Nephron progenitor cell (in vitro differentiated cells): ENCODE measurements around the gene RAB10.

Experiments used
- DNase-seq: peaks from one replicate; pipeline ENCODE4 v3.0.0; 2021
- H3K27ac Mint-ChIP-seq: 2 replicates; pipeline ENCODE4 v1.8.0; 2021; ENCODE audit warnings: mild to moderate bottlenecking, moderate library complexity, mixed read lengths
- H3K27me3 Mint-ChIP-seq: 2 replicates; pipeline ENCODE4 v1.8.0; 2021; ENCODE audit warnings: mild to moderate bottlenecking, low read depth, mixed read lengths; ENCODE audit not compliant: poor library complexity
- H3K36me3 Mint-ChIP-seq: 2 replicates; pipeline ENCODE4 v1.8.0; 2021; ENCODE audit warnings: low read depth, mixed read lengths
- H3K4me1 Mint-ChIP-seq: 2 replicates; pipeline ENCODE4 v1.8.0; 2021; ENCODE audit warnings: mixed read lengths
- H3K4me3 Mint-ChIP-seq: 2 replicates; pipeline ENCODE4 v1.8.0; 2021; ENCODE audit warnings: mild to moderate bottlenecking, moderate library complexity, mixed read lengths
- H3K9me3 Mint-ChIP-seq: 2 replicates; pipeline ENCODE4 v1.8.0; 2021; ENCODE audit warnings: mild to moderate bottlenecking, moderate library complexity, mixed read lengths
- TF ChIP-seq, protein P1 (sequence below): fragments of 200-600 bp; sonication (generic); IDR thresholded peaks from 2 replicates; pipeline ENCODE4 v1.5.0; 2021; ENCODE audit warnings: antibody characterized with exemption

The RAB10 gene

DNA sequence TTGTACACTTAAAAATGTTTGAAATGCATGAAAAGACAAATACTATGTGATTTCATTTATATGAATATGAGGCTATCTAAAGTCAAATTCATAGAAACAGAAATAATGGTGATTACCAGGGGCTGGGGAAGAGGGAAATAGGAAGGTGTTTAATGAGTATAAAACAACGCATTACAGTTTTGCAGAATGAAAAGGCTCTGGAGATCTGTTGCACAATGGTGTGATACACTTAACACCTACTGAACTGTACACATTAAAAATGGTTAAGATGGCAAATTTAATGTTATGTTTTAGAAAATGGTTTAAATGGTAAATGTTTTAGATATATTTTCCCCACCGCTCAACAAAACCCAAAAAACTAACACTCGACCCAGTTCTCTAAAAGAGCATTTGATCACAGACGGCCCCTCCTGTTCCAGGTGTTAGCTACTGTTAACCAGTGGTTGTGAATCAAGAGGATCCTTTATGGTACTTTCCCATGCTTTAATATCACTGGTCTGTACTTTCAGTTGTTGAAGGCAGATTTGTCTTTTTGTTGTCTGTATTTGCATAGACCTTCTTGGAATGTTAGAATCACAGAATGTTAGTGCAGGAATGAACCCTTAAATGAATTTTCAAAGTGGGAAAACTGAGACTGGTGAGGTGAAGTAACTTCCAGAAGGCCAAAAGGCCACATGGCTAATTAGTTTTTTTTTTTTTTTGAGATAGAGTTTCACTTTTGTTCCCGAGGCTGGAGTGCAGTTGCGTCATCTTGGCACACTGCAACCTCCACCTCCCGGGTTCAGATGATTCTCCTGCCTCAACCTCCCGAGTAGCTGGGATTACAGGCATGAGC is 10.2 kb downstream of the RAB10 start:
- TF ChIP-seq, protein P1, sequence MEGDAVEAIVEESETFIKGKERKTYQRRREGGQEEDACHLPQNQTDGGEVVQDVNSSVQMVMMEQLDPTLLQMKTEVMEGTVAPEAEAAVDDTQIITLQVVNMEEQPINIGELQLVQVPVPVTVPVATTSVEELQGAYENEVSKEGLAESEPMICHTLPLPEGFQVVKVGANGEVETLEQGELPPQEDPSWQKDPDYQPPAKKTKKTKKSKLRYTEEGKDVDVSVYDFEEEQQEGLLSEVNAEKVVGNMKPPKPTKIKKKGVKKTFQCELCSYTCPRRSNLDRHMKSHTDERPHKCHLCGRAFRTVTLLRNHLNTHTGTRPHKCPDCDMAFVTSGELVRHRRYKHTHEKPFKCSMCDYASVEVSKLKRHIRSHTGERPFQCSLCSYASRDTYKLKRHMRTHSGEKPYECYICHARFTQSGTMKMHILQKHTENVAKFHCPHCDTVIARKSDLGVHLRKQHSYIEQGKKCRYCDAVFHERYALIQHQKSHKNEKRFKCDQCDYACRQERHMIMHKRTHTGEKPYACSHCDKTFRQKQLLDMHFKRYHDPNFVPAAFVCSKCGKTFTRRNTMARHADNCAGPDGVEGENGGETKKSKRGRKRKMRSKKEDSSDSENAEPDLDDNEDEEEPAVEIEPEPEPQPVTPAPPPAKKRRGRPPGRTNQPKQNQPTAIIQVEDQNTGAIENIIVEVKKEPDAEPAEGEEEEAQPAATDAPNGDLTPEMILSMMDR = no peak
- H3K36me3 Mint-ChIP-seq = peaks cover 85% of the 10 kb centered on the region
- peaks cover 15% of the 10 kb centered on the region for H3K4me1 Mint-ChIP-seq
- peaks cover 42% of the 10 kb centered on the region for H3K9me3 Mint-ChIP-seq
- H3K4me3 Mint-ChIP-seq = no peak overlapping the region
- H3K27ac Mint-ChIP-seq = peak overlapping the region; percentile 3
- no peak for DNase-seq
- no peaks in the 10 kb centered on the region for H3K27me3 Mint-ChIP-seq

- Mint-ChIP-seq H3K4me3 (no peak overlapping the region), H3K4me1 (peaks cover 5% of the 10 kb centered on the region), H3K27me3 (no peaks in the 10 kb centered on the region), H3K27ac (no peak overlapping the region), H3K9me3 (peaks cover 56% of the 10 kb centered on the region), H3K36me3 (peaks cover 94% of the 10 kb centered on the region)
- no peak for DNase-seq
- TF ChIP-seq, protein P1 = no peak
Observed at GRCh38 chr2:26048791-26049190, 14.9 kb downstream of the RAB10 start.

GRCh38 chr2:26049641-26050040 is 15.8 kb downstream of the RAB10 start:
- peaks cover 48% of the 10 kb centered on the region for H3K9me3 Mint-ChIP-seq

DNA sequence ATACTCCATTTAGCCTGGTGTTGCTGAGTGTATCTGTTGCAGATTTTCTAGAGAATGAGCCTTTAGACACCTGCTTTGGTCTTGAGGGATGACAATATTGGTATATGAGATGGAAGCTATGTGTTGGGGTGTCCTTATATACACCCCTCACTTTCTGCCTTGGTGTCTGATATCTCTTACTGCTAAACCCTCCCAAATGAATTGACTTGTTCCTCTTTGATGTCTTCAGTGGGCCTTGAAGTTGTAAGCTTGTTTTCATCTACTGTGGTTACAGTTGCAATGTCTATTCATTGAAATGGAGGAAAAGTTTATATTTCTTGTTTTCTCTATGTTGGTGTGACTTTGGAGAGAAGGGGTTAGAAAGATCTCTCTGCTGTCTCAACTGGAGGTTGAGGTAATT is 18.9 kb downstream of the RAB10 start:
- TF ChIP-seq, protein P1 = no peak
- H3K27ac Mint-ChIP-seq = peak overlapping the region; percentile 57
- no peak overlapping the region for H3K4me3 Mint-ChIP-seq

More at GRCh38 chr2:26049641-26050040, 15.8 kb downstream of the RAB10 start:
- Mint-ChIP-seq H3K4me1 (no peaks in the 10 kb centered on the region), H3K36me3 (peaks cover 85% of the 10 kb centered on the region), H3K27ac (no peak overlapping the region), H3K4me3 (no peak overlapping the region), H3K27me3 (no peaks in the 10 kb centered on the region)
- no peak for DNase-seq
- TF ChIP-seq, protein P1 = no peak

DNA sequence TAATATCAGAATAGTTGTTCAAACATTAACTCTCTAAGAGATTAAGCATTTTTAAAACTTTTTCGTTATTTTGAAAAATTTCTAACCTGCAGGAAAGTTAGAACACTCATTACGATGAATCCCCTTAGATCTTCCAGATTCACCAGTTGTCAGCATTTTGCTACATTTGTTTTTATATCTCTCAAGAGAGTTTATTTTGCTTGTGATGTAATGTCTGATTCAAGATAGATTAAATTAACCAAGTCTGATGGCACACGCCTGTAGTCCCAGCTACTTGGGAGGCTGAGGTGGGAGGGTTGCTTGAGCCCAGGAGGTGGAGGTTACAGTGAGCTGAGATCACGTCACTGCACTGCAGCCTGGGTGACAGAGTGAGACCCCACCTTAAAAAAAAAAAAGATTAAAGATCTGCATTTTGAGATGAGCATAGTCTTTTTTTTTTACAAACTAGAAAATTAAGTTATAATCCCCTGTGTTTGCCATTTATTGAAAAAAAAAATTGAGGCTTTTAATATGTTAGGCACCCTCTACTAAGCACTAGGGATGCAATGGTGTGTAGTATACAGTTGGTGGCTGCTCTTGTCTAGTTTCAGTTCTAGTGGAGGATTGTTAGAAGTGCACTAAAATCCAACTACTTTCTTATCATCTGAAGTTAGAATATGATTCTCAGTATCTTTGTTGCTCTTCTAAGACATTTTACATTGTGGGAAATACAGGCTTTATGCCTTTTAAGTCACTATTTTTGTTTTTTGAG is 20.9 kb downstream of the RAB10 start:
- Mint-ChIP-seq H3K36me3 (peaks cover 60% of the 10 kb centered on the region), H3K4me1 (peaks cover 17% of the 10 kb centered on the region), H3K9me3 (peaks cover 16% of the 10 kb centered on the region), H3K27ac (no peak overlapping the region), H3K27me3 (no peaks in the 10 kb centered on the region), H3K4me3 (no peak overlapping the region)
- TF ChIP-seq, protein P1 = no peak
- no peak for DNase-seq

More for the DNA sequence above, 18.9 kb downstream of the RAB10 start:
- H3K4me1 Mint-ChIP-seq = peaks cover 2% of the 10 kb centered on the region
- no peaks in the 10 kb centered on the region for H3K27me3 Mint-ChIP-seq
- no peak for DNase-seq
- peaks cover 69% of the 10 kb centered on the region for H3K36me3 Mint-ChIP-seq
- peaks cover 28% of the 10 kb centered on the region for H3K9me3 Mint-ChIP-seq
